Ureter (tissue), 1 donor: ENCODE results near the gene DCAF11. TPM values are rescaled to one million over a fixed set of nuclear protein-coding genes. Genes with fewer than 3 reads are reported as not detected.
"Not testable (repeated sequence)": the region's sequence is repeated elsewhere in the genome, so short reads cannot be mapped to it uniquely, and the experiment has no call there.

Experiments
- DNase-seq: peaks from one replicate; pipeline ENCODE4 v3.0.0-alpha.2; 2020; ENCODE audit warnings: low spot score
- total RNA-seq: library from RNA; stranded (reverse); gene quantifications from one replicate; pipeline ENCODE4 v1.2.4, GENCODE V29; 2023
- donor health status: DM: yes; HTN: yes; CAD: no.

DCAF11 gene
- total RNA-seq, 1 donor from 2014 or later, result 65.7 TPM

DNA sequence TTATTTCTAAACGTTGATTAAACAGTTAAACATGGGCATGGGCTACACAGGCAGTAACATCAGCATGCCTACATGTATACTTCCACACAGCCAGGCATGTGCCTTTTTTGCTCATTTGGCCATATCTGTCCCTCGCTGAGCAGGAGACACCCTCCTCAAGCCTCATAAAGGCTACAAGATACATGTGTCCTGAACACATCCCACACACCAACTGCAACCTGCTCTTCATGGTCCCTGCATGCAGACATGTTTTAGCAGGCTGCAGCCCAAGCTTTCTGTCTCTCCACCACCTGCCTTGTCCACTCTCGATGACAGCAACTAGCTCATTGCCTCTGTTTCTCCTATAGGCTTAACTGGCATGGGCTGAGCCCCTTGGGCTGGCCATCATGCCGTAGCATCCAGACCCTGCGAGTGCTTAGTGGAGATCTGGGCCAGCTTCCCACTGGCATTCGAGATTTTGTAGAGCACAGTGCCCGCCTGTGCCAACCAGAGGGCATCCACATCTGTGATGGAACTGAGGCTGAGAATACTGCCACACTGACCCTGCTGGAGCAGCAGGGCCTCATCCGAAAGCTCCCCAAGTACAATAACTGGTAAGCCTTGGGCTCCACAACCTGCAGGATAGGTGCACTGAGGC lies 17.9 kb upstream of the DCAF11 start:
- no peak for DNase-seq

DNA sequence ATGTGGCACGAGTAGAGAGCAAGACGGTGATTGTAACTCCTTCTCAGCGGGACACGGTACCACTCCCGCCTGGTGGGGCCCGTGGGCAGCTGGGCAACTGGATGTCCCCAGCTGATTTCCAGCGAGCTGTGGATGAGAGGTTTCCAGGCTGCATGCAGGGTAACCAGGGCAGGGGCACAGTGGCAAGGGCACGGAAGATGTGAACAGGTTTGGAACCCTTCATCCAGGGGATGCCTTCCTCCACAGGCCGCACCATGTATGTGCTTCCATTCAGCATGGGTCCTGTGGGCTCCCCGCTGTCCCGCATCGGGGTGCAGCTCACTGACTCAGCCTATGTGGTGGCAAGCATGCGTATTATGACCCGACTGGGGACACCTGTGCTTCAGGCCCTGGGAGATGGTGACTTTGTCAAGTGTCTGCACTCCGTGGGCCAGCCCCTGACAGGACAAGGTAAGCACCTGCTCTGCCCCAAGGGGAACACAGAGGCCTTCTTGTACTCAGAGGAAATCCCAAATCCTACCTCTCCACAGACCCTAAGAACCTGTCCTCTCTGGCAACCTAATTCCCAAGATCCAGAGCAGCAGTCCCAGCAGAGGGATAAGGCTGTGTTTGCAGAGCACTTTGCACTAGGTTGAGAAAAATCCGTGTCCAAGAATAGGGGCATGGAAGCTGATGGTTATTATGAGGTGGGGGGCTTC lies 16.2 kb upstream of the DCAF11 start:
- no peak for DNase-seq

DNA sequence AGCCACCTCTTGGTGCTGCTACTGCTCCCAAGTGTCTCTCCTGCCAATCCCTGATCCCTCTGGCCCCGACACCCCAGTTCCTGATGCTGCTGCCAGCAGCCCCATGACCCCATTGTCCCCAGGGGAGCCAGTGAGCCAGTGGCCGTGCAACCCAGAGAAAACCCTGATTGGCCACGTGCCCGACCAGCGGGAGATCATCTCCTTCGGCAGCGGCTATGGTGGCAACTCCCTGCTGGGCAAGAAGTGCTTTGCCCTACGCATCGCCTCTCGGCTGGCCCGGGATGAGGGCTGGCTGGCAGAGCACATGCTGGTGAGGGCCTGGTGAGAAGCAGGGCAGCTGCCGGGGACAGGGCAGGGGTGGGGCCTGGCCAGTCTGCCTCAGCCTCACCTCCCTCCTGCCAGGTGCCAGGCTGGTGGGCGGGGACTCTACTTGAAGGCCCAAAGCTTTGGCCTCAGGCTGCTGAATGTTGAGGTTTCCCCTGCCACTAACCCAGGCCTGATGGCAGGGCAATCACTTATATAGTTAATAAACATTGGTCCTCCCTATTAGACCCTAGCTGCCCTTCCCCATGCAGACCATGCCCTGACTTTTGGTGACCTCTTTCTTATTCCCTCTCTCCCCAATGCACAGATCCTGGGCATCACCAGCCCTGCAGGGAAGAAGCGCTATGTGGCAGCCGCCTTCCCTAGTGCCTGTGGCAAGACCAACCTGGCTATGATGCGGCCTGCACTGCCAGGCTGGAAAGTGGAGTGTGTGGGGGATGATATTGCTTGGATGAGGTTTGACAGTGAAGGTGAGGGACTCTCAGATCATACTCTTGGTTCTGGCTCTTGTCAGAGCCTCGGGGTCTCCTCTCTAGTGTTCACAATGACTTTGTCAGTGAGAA lies 15.4 kb upstream of the DCAF11 start:
- no peak for DNase-seq

DNA sequence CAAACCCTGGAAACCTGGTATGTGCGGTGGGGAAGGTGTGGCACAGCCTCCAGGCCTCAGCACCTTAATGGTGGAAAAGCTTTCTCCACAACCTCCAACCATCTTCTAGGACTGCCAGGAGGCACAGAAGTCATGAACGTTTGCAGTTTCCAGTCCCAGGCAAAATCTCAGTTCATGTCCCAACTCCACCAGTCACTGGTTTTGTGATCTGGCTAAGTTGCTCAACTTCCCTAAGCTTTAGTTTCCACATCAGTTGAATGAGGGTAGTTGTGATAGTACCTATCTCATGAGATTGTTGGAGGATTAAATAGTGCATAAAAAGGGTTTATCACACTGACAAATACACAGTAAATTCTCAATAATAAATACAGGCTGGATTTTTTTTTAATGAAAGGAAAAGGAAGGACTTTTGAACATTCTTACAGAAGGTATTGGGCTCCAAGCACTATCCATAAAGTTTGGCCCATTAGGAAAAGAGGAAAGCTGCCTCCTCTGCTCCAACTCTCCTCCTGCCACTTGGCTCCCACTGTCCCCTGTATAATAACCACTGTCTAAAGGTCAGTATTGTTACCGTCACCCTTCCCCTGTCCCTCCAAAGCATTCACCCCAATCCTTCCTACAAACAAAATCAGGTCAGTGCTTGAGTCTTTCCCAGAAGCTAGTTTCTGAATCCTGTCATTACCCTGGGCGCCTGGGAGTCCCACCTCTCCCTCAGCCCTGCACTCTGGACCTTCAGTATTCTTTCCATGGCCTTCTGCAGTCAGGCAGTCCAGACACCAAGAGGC lies 14.2 kb upstream of the DCAF11 start:
- DNase-seq, result no peak

DNA sequence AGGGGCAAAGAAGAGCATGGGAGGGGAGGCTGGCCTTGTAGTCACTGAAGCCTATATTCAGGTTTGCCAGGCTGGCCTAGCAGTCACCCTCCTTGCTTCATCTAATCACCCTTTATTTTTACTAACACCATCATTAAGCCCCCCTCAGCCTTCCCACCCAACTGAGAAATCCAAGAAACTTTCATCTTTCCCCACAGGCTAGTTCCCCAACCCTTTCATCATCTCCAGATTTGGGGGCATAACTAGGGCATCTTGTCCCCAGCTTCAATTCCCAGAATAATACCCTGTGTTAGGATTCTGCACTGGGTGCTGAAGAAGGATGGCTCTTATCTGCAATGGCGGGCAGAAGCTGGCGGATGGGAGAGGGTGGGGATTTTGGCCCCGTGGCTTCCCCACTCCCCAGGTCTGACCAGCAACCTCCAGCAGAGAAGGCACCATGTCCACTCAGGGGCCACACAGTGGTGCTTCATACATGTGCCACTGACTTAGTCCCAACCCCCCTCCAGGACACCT lies 13.5 kb upstream of the DCAF11 start:
- no peak for DNase-seq

DNA sequence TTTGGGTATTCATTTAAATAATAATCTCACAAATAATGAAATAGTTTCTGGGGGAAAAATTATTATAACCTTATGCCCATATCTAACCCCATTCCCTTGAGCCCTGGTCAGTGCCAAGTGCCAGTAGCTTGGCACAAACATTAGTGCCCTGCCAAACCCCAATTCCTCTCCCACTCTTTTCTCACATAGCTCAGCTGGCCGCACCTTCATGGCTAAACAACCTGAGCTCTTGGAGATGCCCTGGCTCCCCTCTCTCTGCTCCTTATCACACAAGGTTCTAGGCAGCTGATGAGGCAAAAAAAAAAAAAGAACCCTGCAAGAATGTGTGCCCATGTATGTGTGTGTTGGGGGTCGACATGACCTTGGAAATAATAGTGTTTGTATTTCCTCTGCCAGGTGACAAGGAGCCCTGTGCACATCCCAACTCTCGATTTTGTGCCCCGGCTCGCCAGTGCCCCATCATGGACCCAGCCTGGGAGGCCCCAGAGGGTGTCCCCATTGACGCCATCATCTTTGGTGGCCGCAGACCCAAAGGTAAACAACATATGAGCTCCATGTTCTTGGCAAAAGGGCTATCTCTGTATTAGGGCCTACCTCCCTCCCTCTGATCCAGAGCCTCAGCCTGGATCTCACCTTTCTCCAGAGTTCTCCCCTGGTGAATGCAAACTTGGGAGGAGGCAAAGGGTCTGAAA lies 12.1 kb upstream of the DCAF11 start:
- no peak for DNase-seq

- no peak for DNase-seq
Measured at GRCh38 chr14:24103451-24103850, 11.1 kb upstream of the DCAF11 start.

DNA sequence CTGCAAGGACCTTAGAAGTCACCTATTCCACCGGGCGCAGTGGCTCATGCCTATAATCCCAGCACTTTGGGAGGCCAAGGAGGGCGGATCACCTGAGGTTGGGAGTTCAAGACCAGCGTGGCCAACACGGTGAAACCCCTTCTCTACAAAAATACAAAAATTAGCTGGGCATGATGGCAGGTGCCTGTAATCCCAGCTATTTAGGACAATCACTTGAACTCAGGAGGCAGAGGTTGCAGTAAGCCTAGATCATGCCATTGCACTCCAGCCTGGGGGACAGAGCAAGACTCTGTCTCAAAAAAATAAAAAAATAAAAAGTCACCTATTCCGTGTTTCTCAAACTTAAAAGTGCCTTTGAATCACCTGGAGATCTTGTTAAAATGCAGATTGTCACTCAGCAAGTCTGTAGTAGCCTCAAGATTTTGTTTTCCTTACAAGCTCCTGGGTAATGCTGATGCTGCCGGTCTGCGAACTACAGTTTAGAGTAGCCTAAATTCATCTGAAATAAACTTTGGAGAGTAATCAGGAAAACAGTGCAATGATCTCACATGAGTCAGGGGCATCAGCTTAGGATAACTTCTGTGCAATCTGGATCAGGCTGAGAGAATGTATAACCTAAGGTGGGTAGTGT lies 8.9 kb upstream of the DCAF11 start:
- DNase-seq, result not testable (repeated sequence)

DNA sequence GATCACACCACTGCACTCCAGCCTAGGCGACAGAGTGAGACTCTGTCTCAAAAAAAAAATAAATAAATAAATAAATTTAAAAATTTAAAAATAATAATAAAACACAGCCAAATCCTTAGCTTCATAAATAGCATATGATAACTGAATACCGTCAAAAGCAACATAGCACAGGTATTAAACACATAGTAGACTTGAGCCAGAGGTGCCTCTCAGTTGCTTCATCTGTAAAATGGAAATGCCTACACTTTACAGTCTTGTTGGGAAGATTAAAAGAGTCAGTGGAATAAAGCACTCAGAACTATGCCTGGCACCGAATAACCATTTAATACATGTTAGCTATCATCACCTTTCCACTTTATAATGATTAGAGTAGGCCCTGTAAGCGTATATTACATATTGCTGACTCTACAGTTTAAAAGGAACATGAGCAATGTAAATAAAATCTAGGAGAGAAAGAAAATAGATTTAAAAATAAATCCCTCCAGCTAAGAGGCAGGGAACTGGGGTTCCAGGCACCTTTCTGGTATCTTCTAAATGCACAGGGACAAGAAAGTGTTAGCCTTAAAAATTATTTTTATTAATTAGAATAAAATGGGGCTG lies 7.8 kb upstream of the DCAF11 start:
- no peak for DNase-seq

- no peak for DNase-seq
Measured at GRCh38 chr14:24108336-24108874, 6.2 kb upstream of the DCAF11 start.

DNA sequence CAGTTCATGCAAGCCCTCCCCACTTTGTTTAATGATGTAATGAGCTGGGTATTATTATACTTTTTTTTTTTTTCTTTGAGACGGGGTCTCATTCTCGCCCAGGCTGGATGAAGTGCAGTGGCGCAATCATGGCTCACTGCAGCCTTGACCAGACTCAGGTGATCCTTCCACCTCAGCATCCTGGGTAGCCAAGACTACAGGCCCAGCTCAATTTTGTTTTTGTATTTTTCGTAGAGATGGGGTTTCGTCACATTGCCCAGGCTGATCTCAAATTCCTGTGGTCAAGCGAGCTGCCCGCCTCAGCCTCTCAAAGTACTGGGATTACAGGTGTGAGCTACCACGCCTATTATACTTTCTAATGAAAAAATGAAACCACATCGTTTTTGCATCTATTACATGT lies 4.5 kb upstream of the DCAF11 start:
- no peak for DNase-seq

DNA sequence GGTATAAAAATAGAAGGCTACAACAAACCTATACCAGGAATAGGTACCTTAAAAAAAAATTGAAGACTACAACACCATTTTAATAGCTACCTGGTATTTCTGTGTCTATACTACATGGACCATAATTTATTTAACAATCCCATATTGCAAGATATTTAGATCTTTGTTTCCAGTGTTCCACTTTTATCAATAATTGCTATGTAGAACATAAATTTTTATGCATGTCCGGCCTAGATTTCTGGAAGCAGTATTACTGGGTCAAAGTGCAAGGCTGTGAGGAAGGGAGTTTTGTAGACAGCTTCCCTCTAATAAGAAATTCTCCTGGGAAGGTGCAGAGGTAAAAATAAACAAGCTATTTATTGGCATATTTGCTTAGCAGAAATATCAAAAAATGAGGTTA lies 4.1 kb upstream of the DCAF11 start:
- no peak for DNase-seq

DNA sequence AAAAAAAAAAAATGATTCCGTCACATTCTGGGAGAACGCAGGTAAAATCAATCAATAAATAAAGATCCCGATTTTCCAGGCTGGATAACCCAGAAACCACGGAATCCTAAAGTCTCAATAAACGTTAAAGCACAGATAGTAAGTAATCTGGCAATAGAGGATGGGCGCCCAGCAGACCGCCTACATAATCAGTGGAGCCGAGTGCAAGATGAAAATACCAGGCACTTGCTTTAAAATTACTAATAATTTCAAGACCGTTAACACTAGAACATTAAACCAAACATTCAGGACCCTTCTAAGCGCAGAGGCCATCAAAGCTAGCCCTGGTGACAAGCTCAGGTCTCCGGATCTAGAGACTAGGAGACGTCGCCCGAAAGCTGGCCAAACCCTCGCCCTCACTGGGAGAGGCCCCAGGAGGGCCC lies 1.2 kb upstream of the DCAF11 start:
- no peak for DNase-seq

DNA sequence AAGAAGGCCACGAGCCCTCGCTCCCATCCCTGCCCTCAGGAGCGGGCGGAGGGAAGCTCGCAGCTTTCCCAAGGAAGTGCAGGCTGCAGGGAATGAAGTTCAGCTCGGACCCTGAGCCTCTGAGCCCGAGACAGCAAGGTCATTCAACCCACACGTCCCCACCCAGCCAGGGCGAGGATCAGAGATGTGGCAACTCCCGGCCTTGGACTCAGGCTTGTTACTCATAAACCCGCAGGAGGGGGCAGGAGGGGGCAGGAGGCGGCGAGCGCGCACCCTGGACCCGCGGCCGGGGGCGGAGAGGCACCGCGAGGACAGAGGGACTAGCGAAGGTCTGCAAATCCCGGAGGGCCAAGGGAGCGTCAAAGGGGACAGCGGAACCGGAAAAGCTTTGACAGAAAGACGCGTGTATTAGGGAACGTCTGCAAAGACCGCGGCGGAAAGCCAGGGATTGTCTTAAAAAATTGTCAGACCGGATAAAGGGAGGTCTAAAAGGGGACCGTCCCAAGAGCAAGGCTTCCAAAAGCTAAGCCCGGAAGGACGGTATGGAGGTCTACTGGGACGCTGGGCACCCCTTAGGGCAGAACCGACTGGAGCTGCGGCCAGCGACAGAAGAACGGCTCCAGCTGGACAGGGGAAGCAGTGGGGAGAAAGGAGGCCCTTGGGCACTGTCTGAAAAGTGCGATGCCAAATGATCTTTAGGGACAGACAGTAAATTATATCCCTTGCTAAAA lies 611 bp upstream of the DCAF11 start:
- DNase-seq, result peak; percentile 89

GRCh38 chr14:24115422-24116127 lies 998 bp downstream of the DCAF11 start:
- DNase-seq, result no peak

GRCh38 chr14:24116128-24116814 lies 1.7 kb downstream of the DCAF11 start:
- DNase-seq, result no peak

- DNase-seq, result no peak
Measured at GRCh38 chr14:24117179-24117578, 2.6 kb downstream of the DCAF11 start.

DNA sequence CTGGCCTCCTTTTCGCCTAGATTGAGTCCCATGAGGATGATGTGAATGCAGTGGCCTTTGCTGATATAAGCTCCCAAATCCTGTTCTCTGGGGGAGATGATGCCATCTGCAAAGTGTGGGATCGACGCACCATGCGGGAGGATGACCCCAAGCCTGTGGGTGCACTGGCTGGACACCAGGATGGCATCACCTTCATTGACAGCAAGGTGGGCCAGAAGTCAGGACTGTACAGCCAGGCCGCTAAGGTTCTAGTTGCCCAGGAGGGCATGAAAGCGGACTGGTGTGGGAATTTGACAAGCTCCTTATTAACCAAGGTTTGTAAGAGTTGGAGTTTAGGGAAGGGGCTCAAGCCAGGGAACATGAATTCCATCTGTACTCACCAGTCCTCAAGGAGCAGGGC lies 5.1 kb downstream of the DCAF11 start:
- no peak for DNase-seq
